ENCODE results near the gene TMEM44.

The TMEM44 gene, protein sequence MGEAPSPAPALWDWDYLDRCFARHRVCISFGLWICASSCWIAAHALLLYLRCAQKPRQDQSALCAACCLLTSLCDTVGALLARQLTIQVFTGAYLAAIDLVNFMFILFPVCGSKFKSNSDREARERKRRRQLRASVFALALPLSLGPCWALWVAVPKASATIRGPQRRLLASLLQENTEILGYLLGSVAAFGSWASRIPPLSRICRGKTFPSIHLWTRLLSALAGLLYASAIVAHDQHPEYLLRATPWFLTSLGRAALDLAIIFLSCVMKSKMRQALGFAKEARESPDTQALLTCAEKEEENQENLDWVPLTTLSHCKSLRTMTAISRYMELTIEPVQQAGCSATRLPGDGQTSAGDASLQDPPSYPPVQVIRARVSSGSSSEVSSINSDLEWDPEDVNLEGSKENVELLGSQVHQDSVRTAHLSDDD

DNA sequence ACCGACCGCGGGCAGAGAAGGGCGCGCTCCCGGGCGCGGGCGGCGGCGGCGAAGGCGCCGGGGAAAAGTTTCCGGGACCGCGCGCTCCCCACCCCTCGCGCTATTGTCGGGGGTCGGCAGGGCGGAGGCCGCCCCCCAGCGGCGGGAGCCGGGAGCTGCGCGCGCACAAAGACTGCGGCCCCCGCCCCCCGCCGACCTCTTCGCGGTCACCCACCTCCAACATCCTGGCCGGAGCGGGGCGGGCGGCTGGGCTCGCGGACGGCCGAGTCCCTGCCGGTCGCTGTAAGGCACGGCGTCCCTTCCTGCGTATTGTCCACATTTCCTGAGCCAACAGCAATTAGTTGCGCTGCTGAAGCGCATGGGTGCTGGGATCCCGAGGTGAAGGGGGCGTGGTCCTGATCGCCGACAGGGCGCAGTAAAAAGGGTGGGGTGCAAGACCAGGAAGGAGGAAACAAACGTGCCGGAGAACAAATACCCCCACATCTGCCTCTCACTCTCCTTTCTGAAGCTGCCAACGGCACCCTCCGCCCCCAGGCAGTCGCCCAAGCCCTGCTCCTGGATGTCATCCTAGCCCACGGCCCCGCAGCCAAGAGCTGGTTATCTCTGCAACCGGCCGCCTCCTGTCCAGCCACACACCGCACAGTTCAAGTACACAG is at the start of gene TMEM44:
Gene TMEM44 (minus strand): TSS at position 71 of the 656 bp plus-strand sequence. CDS start 204 bp downstream, outside the sequence.
- H3K4me3 Mint-ChIP-seq = peak within 1 kb of the TSS; percentile 87
- H3K4me1 Mint-ChIP-seq = peaks cover 2% of the 10 kb centered on the region
- H3K36me3 Mint-ChIP-seq = no peaks in the 10 kb centered on the region
- no peaks in the 10 kb centered on the region for H3K9me3 Mint-ChIP-seq
- ATAC-seq (ENCODE audit: low read depth) (peak; percentile 79), DNase-seq (ENCODE audit: low spot score in 2 of 2) (peak; percentile 38 to 66)
- no peaks in the 10 kb centered on the region for H3K27me3 Mint-ChIP-seq
- no peak within 1 kb of the TSS for H3K27ac Mint-ChIP-seq

- Mint-ChIP-seq H3K36me3 (peaks cover 2% of the 10 kb centered on the region), H3K4me1 (peaks cover 18% of the 10 kb centered on the region), H3K9me3 (no peaks in the 10 kb centered on the region), H3K4me3 (no peak overlapping the region), H3K27ac (no peak overlapping the region), H3K27me3 (no peaks in the 10 kb centered on the region)
- peak; percentile 59 to 68 for DNase-seq (ENCODE audit: low spot score in 2 of 2)
- ATAC-seq (ENCODE audit: low read depth) = peak; percentile 62
Observed at GRCh38 chr3:194682694-194683310, 49.6 kb upstream of the TMEM44 start.

DNA sequence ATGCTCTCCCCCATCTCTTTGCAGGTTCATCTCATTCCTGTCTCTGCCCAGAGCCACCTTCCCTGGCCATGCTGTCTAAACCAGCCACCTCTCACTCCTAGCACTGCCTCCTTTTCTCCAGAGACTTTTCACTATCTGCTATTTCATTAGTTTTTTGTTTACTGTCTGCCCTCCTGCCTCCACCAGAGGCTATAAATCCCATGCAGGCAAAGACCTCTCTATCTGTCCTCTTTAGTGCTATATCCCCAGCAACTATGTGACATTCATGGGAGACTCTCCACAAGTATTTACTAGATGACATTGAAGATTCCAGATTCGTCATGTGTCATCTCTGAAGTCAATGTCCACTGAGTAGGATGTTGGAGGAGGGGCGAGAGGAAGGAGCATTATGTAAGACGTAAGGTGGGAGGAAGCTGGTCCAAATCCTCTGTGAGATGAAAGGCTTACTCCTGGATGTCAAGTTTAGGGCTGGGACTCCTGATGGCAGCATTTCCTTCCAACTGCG is 49.0 kb upstream of the TMEM44 start:
- DNase-seq (ENCODE audit: low spot score in 2 of 2) (no peak), ATAC-seq (ENCODE audit: low read depth) (no peak)
- H3K4me1 Mint-ChIP-seq = peaks cover 16% of the 10 kb centered on the region
- H3K9me3 Mint-ChIP-seq = no peaks in the 10 kb centered on the region
- no peak overlapping the region for H3K4me3 Mint-ChIP-seq
- no peaks in the 10 kb centered on the region for H3K36me3 Mint-ChIP-seq
- no peak overlapping the region for H3K27ac Mint-ChIP-seq
- no peaks in the 10 kb centered on the region for H3K27me3 Mint-ChIP-seq

DNA sequence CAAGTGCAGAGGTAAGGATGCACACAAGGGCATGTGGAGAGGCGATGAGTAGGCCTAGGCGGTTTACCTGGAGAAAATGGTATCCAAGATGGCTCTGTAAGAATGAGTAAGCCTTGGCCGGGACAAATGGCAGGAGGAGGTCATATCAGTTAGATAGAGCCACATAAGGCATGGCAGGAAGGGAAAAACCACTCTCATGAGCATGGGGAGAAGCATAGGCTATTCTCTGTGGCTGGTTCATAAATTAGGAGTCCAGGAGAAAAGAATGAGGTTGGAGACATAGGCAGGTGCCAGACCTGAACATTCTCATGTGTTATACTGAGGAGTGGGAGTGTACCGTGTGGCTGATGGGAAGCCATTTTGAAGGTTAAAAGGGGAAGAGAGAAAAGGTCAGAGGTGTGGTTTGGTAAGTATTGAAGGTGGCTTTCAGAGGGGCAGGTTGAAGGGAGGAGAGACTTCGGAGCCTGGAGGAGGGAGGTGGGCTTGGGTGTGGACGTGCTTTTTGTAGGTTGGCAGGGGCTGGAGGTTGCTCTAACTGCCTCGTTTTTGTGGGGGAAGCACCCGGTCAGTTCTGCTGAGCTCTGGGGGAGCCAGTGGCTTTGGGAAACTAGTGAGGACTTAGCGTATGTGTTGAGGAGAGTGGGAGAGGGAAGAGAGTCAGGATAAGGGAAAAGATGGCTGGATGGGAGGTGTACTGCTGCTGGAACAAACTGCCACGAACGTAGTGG is 47.8 kb upstream of the TMEM44 start:
- DNase-seq (ENCODE audit: low spot score in 2 of 2) = no peak
- no peaks in the 10 kb centered on the region for H3K36me3 Mint-ChIP-seq
- no peaks in the 10 kb centered on the region for H3K9me3 Mint-ChIP-seq
- no peak for ATAC-seq (ENCODE audit: low read depth)
- H3K4me3 Mint-ChIP-seq = no peak overlapping the region
- H3K27ac Mint-ChIP-seq = no peak overlapping the region
- H3K27me3 Mint-ChIP-seq = no peaks in the 10 kb centered on the region
- peaks cover 13% of the 10 kb centered on the region for H3K4me1 Mint-ChIP-seq

DNA sequence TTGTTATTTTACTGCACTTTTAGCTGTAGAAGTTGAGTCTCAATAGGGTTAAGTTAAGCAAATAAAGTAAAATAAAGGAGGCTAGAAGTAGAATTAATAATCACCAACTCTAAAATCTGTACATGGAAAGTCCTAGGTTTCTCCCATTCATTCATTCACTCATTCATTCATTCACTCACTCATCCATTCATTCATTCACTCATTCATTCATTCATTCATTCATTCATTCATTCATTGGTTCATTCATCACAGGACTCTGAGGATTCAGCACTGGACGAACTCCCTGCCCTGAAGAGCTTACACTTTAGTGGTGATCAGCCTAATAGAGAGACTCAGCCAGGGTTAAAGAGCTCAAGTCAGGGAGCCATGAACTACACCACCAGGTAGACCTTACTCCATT is 43.3 kb upstream of the TMEM44 start:
- H3K4me3 Mint-ChIP-seq = no peak overlapping the region

DNA sequence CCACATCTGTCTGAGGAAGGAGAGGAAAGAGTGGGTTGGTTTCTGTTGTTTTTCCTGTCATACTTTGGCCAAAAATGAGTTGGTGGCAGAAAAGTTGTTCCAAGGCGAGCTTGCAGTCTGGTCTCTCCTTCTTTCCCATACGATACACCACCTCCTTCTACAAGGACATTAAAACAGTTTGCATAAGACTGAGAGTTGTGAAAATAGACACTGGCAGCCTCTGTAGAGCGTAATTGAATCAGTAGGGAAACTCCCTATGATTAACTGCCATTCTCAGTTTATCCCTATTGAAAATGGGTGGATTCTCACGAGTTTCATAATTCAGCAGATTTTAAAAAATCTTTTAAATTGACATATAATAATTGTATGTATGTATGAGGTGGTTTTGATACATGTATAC is 42.5 kb upstream of the TMEM44 start:
- H3K4me3 Mint-ChIP-seq = no peak overlapping the region
- ATAC-seq (ENCODE audit: low read depth) (no peak), DNase-seq (ENCODE audit: low spot score in 2 of 2) (no peak)
- no peaks in the 10 kb centered on the region for H3K36me3 Mint-ChIP-seq
- H3K4me1 Mint-ChIP-seq = peaks cover 10% of the 10 kb centered on the region
- H3K27ac Mint-ChIP-seq = no peak overlapping the region
- no peaks in the 10 kb centered on the region for H3K9me3 Mint-ChIP-seq
- H3K27me3 Mint-ChIP-seq = peaks cover 4% of the 10 kb centered on the region

More for the DNA sequence above, 43.3 kb upstream of the TMEM44 start:
- ATAC-seq (ENCODE audit: low read depth) (no peak), DNase-seq (ENCODE audit: low spot score in 2 of 2) (no peak)
- Mint-ChIP-seq H3K4me1 (peaks cover 8% of the 10 kb centered on the region), H3K27me3 (peaks cover 4% of the 10 kb centered on the region), H3K36me3 (no peaks in the 10 kb centered on the region), H3K9me3 (no peaks in the 10 kb centered on the region), H3K27ac (no peak overlapping the region)

GRCh38 chr3:194675081-194675640 is 41.9 kb upstream of the TMEM44 start:
- ATAC-seq (ENCODE audit: low read depth) = no peak
- peaks cover 10% of the 10 kb centered on the region for H3K4me1 Mint-ChIP-seq
- H3K4me3 Mint-ChIP-seq = no peak overlapping the region
- H3K9me3 Mint-ChIP-seq = no peaks in the 10 kb centered on the region
- no peaks in the 10 kb centered on the region for H3K36me3 Mint-ChIP-seq
- peaks cover 4% of the 10 kb centered on the region for H3K27me3 Mint-ChIP-seq
- no peak for DNase-seq (ENCODE audit: low spot score in 2 of 2)
- H3K27ac Mint-ChIP-seq = no peak overlapping the region

GRCh38 chr3:194673761-194674160 is 40.5 kb upstream of the TMEM44 start:
- Mint-ChIP-seq H3K27ac (no peak overlapping the region), H3K36me3 (peaks cover 6% of the 10 kb centered on the region)

GRCh38 chr3:194672876-194673275 is 39.7 kb upstream of the TMEM44 start:
- H3K36me3 Mint-ChIP-seq = peaks cover 11% of the 10 kb centered on the region
- peaks cover 19% of the 10 kb centered on the region for H3K4me1 Mint-ChIP-seq
- DNase-seq (ENCODE audit: low spot score in 2 of 2) (no peak), ATAC-seq (ENCODE audit: low read depth) (no peak)
- H3K27me3 Mint-ChIP-seq = peaks cover 4% of the 10 kb centered on the region
- H3K9me3 Mint-ChIP-seq = no peaks in the 10 kb centered on the region
- peak overlapping the region; percentile 100 for H3K4me3 Mint-ChIP-seq
- peak overlapping the region; percentile 99 for H3K27ac Mint-ChIP-seq

More at GRCh38 chr3:194673761-194674160, 40.5 kb upstream of the TMEM44 start:
- Mint-ChIP-seq H3K27me3 (peaks cover 4% of the 10 kb centered on the region), H3K4me3 (no peak overlapping the region), H3K4me1 (peaks cover 14% of the 10 kb centered on the region), H3K9me3 (no peaks in the 10 kb centered on the region)
- DNase-seq (ENCODE audit: low spot score in 2 of 2) (no peak), ATAC-seq (ENCODE audit: low read depth) (no peak)

GRCh38 chr3:194671900-194672808 is 38.9 kb upstream of the TMEM44 start, which contains the start of gene LSG1:
LSG1 (minus strand) TSS chr3:194672191; CDS start chr3:194672162, 29 bp downstream.
- Mint-ChIP-seq H3K36me3 (peaks cover 14% of the 10 kb centered on the region), H3K27ac (peak within 1 kb of the TSS; percentile 99), H3K4me3 (peak within 1 kb of the TSS; percentile 100), H3K27me3 (peaks cover 4% of the 10 kb centered on the region), H3K9me3 (no peaks in the 10 kb centered on the region), H3K4me1 (peaks cover 22% of the 10 kb centered on the region)
- DNase-seq (ENCODE audit: low spot score in 2 of 2) (peak; percentile 72 to 88), ATAC-seq (ENCODE audit: low read depth) (peak; percentile 90)

DNA sequence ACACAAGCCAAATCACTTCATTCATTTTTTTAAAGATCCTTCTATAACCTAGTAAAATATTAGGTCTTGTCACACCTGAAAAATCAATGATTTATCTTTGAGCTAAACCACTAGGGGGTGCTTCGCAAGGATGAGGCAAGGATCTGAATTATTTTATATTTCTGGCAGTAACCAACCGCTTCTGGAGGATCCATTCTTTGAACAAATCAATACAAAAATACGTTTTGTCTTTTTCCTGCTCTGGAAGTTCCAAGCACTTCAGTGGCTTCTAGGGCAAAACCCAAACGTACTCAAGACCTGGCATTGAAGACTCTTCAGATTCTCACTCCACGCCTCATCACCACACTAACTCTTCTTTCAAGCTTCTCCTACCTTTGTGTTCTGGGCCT is 38.3 kb upstream of the TMEM44 start:
- H3K27me3 Mint-ChIP-seq = peaks cover 4% of the 10 kb centered on the region
- no peaks in the 10 kb centered on the region for H3K9me3 Mint-ChIP-seq
- DNase-seq (ENCODE audit: low spot score in 2 of 2) = peak in 1 of 2 donors; percentile 46
- H3K4me1 Mint-ChIP-seq = peaks cover 22% of the 10 kb centered on the region
- H3K27ac Mint-ChIP-seq = peak overlapping the region; percentile 99
- peak overlapping the region; percentile 100 for H3K4me3 Mint-ChIP-seq
- ATAC-seq (ENCODE audit: low read depth) = peak; percentile 31
- peaks cover 14% of the 10 kb centered on the region for H3K36me3 Mint-ChIP-seq

- peaks cover 18% of the 10 kb centered on the region for H3K4me1 Mint-ChIP-seq
- H3K36me3 Mint-ChIP-seq = peaks cover 23% of the 10 kb centered on the region
- no peak overlapping the region for H3K27ac Mint-ChIP-seq
- ATAC-seq (ENCODE audit: low read depth) (no peak), DNase-seq (ENCODE audit: low spot score in 2 of 2) (no peak)
- no peaks in the 10 kb centered on the region for H3K9me3 Mint-ChIP-seq
- H3K4me3 Mint-ChIP-seq = no peak overlapping the region
- no peaks in the 10 kb centered on the region for H3K27me3 Mint-ChIP-seq
Observed at GRCh38 chr3:194667363-194667762, 34.1 kb upstream of the TMEM44 start.
